ENCODE data around the gene APOL2. TPM values are rescaled to one million over a fixed set of nuclear protein-coding genes. Genes with fewer than 3 reads are reported as not detected.

Gene APOL2
- total and polyA plus RNA-seq, 4 donors: 29.5 to 46.3 (median 35.3) TPM

DNA sequence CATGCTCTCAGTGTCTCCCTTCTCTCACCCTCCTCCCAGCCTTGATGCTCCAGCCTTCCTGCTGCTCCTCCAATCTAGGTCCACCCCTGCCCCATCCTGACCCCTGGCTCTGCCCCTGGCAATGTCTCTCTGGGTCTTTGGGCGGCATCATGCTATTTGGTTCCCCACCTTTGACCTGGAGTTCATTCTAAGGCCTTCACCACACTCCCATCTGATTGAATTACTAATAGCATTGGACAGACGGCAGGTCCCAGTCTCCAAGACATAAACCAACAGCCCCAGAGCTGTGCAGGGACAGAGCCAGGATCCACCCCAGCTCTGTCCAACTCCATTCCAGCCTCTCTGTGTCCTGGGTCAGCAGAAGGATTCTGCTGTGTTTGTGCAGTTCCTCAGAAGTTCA, 44.9 kb downstream of the APOL2 start:
- Histone ChIP-seq H3K27ac (ENCODE audit: low read depth in 1 of 2, low read length in 1 of 2) (no peak overlapping the region), H3K4me1 (ENCODE audit: control insufficient read depth in 5 of 5, insufficient read depth in 5 of 5, low read length in 5 of 5) (peaks cover 3 to 21% (median 14%) of the 10 kb centered on the region in 5 donors), H3K4me3 (no peak overlapping the region), H3K9ac (ENCODE audit: insufficient read depth in 1 of 2, low read length in 2 of 2) (no peak overlapping the region), H3K9me3 (ENCODE audit: control insufficient read depth in 4 of 4, insufficient read depth in 3 of 4, low read length in 3 of 4) (no peaks in the 10 kb centered on the region), H3K27me3 (ENCODE audit: control insufficient read depth in 3 of 3, insufficient read depth in 3 of 3, low read length in 2 of 3) (no peaks in the 10 kb centered on the region), H3K36me3 (ENCODE audit: control insufficient read depth in 4 of 4, insufficient read depth in 4 of 4, low read length in 4 of 4) (peaks cover 0 to 1% (median 0%) of the 10 kb centered on the region in 4 donors)
- ATAC-seq (ENCODE audit: insufficient read depth, low FRiP score) (no peak), DNase-seq (no peak)
- TF ChIP-seq, protein P1, sequence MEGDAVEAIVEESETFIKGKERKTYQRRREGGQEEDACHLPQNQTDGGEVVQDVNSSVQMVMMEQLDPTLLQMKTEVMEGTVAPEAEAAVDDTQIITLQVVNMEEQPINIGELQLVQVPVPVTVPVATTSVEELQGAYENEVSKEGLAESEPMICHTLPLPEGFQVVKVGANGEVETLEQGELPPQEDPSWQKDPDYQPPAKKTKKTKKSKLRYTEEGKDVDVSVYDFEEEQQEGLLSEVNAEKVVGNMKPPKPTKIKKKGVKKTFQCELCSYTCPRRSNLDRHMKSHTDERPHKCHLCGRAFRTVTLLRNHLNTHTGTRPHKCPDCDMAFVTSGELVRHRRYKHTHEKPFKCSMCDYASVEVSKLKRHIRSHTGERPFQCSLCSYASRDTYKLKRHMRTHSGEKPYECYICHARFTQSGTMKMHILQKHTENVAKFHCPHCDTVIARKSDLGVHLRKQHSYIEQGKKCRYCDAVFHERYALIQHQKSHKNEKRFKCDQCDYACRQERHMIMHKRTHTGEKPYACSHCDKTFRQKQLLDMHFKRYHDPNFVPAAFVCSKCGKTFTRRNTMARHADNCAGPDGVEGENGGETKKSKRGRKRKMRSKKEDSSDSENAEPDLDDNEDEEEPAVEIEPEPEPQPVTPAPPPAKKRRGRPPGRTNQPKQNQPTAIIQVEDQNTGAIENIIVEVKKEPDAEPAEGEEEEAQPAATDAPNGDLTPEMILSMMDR (IDR thresholded peaks at IDR 0.05; ENCODE audit: control extremely low read depth, extremely low read depth): no peak
- 87 to 96% methylated on average over 2 of the region's 2 CpGs for WGBS, 2 donors

DNA sequence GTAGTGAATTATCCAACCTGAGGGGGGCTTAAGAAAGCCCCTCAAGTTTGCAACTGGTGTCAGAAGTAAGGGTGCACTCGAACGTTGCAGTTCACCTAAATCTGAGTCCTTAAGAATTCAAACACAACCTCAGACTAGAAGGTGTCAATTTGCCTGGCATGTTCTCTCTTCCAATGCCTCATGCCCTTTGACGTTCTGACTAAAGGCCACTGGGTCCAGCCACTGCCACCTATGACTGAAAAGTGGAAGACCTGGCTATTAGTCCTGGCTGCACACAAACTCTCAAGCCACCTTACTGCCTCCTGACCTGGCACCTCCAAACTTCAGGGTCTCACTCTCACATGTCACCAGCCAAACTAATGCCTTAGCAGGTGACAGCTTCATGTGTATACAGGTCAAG, 45.8 kb downstream of the APOL2 start:
- DNase-seq: no peak
- Histone ChIP-seq H3K27ac (ENCODE audit: low read depth in 1 of 2, low read length in 1 of 2) (no peak overlapping the region), H3K27me3 (ENCODE audit: control insufficient read depth in 3 of 3, insufficient read depth in 3 of 3, low read length in 2 of 3) (no peaks in the 10 kb centered on the region), H3K9me3 (ENCODE audit: control insufficient read depth in 4 of 4, insufficient read depth in 3 of 4, low read length in 3 of 4) (no peaks in the 10 kb centered on the region), H3K4me1 (ENCODE audit: control insufficient read depth in 5 of 5, insufficient read depth in 5 of 5, low read length in 5 of 5) (peaks cover 3 to 21% (median 14%) of the 10 kb centered on the region in 5 donors), H3K4me3 (no peak overlapping the region), H3K9ac (ENCODE audit: insufficient read depth in 1 of 2, low read length in 2 of 2) (no peak overlapping the region), H3K36me3 (ENCODE audit: control insufficient read depth in 4 of 4, insufficient read depth in 4 of 4, low read length in 4 of 4) (peaks cover 0 to 1% (median 0%) of the 10 kb centered on the region in 4 donors)
- no peak for ATAC-seq (ENCODE audit: insufficient read depth, low FRiP score)
- WGBS, 2 donors: 63 to 74% methylated on average over 3 of the region's 3 CpGs
- TF ChIP-seq, protein P1 (IDR thresholded peaks at IDR 0.05; ENCODE audit: control extremely low read depth, extremely low read depth): no peak

DNA sequence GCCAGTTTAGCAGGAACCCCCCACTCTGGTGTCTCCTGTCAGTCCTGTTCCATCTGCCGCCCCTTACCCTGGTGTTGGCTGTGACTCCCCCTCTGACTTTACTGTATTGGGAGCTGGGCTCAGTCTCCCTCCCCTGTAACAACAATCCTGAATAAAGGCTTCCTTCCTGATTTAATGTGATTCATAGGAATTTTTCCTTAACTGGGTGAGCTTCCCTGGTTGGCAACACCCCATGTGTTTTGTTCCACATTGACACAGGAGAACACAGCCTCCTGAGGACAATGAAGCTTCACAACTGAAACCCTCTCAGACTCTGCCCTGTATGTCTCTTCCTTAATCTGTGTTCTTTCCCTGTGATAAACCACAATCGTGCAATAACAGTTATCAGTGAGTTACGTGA, 46.2 kb downstream of the APOL2 start:
- H3K36me3 ChIP-seq (ENCODE audit: control insufficient read depth in 4 of 4, insufficient read depth in 4 of 4, low read length in 4 of 4): peaks cover 0 to 1% (median 0%) of the 10 kb centered on the region in 4 donors
- H3K27me3 ChIP-seq (ENCODE audit: control insufficient read depth in 3 of 3, insufficient read depth in 3 of 3, low read length in 2 of 3): no peaks in the 10 kb centered on the region
- 79 to 80% methylated on average over 3 of the region's 3 CpGs for WGBS, 2 donors
- ATAC-seq (ENCODE audit: insufficient read depth, low FRiP score) (no peak), DNase-seq (no peak)
- TF ChIP-seq, protein P1 (IDR thresholded peaks at IDR 0.05; ENCODE audit: control extremely low read depth, extremely low read depth): no peak
- H3K4me3 ChIP-seq: no peak overlapping the region
- H3K9me3 ChIP-seq (ENCODE audit: control insufficient read depth in 4 of 4, insufficient read depth in 3 of 4, low read length in 3 of 4): no peaks in the 10 kb centered on the region
- H3K4me1 ChIP-seq (ENCODE audit: control insufficient read depth in 5 of 5, insufficient read depth in 5 of 5, low read length in 5 of 5): peaks cover 3 to 18% (median 14%) of the 10 kb centered on the region in 5 donors
- H3K9ac ChIP-seq (ENCODE audit: insufficient read depth in 1 of 2, low read length in 2 of 2): no peak overlapping the region
- no peak overlapping the region for H3K27ac ChIP-seq (ENCODE audit: low read depth in 1 of 2, low read length in 1 of 2)

DNA sequence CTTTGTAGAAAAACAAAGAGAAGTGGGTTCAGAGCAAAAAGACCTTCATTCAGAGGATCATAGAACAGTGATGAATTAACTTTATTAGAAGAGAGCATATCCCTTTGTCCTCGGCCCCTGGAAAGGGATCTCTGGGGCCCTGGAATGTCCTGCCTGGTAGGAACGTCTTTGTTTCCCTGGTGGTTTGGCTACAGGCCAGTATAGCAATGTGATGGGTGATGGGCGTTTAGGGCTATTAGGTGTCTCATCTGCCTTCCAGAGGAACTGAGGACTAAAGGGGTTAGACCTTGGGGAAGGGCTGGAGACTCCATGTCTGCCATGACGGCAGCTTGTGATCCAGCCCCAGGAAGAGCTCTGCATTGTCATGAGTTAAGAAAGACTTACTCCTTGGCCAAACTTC, 46.8 kb downstream of the APOL2 start:
- WGBS, 2 donors: 62 to 65% methylated on average over 4 of the region's 4 CpGs
- DNase-seq (no peak), ATAC-seq (ENCODE audit: insufficient read depth, low FRiP score) (no peak)
- Histone ChIP-seq H3K4me1 (ENCODE audit: control insufficient read depth in 5 of 5, insufficient read depth in 5 of 5, low read length in 5 of 5) (peaks cover 3 to 15% (median 11%) of the 10 kb centered on the region in 5 donors), H3K36me3 (ENCODE audit: control insufficient read depth in 4 of 4, insufficient read depth in 4 of 4, low read length in 4 of 4) (peaks cover 0 to 1% (median 0%) of the 10 kb centered on the region in 4 donors), H3K4me3 (no peak overlapping the region), H3K27me3 (ENCODE audit: control insufficient read depth in 3 of 3, insufficient read depth in 3 of 3, low read length in 2 of 3) (no peaks in the 10 kb centered on the region), H3K9ac (ENCODE audit: insufficient read depth in 1 of 2, low read length in 2 of 2) (no peak overlapping the region), H3K27ac (ENCODE audit: low read depth in 1 of 2, low read length in 1 of 2) (no peak overlapping the region), H3K9me3 (ENCODE audit: control insufficient read depth in 4 of 4, insufficient read depth in 3 of 4, low read length in 3 of 4) (no peaks in the 10 kb centered on the region)
- TF ChIP-seq, protein P1 (IDR thresholded peaks at IDR 0.05; ENCODE audit: control extremely low read depth, extremely low read depth): no peak
